HG03521 (cell line): ENCODE data around the gene DOCK6.

Experiments
- ATAC-seq: cut with Tn5 transposase; IDR thresholded peaks from one replicate; pipeline ENCODE4 v1.9.1; 2021; ENCODE audit warnings: mild to moderate bottlenecking, moderate library complexity; ENCODE audit not compliant: unreplicated experiment

Gene DOCK6

DNA sequence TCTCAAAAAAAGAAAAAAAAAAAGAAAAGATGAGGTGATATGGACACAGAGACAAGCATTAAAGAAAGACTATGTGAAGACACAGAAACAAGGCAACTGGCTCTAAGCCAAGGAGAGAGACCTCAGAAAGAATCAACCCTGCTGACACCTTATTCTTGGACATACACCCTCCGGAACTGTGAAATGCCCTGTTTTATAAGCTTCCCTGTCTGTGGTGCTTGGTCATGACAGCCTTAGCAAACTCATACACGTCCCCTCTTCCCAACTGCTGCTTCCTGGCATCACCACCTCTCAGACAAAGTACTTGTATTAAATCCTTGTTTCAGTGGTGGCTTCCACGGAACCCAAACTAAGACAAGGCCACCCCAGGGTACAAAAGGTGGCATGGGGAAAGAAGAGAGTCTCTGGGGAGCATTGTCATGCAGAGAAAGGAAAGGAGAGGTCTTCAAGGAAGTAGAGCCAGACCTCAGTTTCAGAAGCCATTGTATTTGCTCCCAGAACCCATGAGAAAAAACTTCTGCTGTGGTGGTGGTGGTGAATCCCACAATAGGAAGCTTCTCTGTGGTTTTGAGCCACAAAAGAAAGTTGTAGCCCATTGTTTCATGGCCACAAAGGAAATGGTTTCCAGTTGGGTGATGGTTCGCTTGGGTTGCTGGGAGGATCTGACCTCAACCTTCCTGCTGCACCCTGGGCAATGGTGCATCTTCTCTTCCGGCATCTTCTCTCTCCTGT, 17.3 kb upstream of the DOCK6 start:
- no peak for ATAC-seq

DNA sequence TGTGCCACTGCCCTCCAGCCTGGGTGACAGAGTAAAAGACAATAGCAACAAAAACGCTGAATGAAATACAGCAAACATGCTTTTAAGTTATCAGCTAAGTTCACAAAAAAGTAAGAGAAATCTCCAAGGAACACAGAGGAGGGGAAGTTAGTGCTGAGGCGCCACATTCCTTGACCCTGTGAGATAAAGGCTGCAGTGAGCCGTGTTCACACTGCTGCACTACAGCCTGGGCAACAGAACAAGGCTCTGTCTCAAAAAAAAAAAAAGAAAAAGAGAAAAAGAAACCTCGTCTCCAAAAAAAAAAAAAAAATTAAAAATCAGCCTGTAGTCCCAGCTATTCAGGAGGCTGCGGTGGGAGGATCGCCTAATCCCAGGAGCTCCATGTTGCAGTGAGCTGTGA, 16.3 kb upstream of the DOCK6 start:
- no peak for ATAC-seq

DNA sequence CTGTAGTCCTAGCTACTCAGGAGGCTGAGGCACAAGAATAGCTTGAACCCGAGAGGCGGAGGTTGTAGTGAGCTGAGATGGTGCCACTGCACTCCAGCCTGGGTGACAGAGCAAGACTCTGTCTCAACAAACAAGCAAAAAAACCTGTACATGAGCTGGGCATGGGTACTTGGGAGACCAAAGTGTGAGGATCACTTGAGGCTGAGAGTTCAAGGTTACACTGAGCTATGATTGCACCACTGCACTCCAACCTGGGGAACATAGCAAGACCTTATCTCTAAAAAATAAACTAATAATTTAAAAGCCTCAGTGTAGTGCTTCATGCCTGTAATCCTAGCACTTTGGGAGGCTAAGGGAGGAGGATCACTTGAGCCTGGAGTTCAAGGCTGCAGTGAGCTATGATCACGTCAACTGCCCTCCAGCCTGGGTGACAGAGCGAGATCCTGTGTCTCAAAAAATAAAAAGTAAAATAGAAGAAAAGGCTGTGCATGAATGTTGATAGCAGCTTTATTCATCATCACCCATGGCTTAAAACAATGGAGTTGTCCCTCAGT, 12.3 kb upstream of the DOCK6 start:
- no peak for ATAC-seq

DNA sequence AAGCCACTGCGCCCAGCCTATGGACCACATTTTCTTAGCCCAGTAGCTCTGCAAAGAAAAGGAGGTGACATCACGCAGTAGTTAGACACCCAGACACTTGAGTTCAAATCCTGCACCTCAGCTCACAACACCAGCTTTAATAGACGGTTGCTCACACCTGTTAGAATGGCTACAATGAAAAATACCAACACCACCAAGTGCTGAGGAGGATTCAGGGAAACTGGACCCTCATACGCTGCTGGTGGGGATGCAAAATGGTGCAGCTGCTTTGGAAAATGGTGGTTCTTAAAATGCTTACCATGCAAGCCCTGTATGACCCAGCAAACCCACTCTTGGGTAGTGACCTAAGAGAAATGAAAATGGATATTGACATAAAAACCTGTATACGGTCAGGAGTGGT, 11.7 kb upstream of the DOCK6 start:
- ATAC-seq: no peak

DNA sequence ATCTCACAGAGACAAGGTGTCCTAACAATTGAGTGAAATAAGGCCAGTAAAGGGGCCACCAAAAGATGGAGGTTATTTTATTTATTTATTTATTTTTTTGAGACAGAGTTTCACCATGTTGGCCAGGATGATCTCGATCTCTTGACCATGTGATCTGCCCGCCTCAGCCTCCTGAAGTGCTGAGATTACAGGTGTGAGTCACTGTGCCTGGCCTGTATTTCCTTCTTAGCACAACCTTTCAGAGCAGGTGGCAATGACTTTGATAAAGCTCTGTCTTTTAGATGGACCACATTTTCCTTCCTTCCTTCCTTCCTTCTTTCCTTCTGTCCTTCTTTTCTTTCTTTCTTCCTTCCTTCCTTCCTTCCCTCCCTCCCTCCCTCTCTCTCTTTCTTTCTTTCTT, 11.0 kb upstream of the DOCK6 start:
- ATAC-seq: no peak

DNA sequence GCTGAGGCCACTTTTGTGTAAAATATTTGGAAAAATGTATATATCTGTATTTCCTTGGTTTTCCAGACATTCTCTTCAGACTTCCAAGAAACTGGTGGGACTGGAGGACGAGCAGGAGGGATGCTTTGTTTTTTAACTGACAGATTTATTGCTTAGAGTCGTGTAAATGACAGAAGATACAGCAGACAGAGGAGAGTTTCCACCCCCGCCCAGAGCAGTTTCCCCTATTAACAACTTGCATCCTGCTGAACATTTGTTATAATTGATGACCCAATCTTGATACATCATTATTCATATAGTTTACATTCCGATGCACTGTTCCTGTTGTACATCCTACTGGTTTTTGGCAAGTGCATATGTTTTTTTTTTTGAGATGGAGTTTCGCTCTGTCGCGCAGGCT, 7.1 kb upstream of the DOCK6 start:
- ATAC-seq: no peak

DNA sequence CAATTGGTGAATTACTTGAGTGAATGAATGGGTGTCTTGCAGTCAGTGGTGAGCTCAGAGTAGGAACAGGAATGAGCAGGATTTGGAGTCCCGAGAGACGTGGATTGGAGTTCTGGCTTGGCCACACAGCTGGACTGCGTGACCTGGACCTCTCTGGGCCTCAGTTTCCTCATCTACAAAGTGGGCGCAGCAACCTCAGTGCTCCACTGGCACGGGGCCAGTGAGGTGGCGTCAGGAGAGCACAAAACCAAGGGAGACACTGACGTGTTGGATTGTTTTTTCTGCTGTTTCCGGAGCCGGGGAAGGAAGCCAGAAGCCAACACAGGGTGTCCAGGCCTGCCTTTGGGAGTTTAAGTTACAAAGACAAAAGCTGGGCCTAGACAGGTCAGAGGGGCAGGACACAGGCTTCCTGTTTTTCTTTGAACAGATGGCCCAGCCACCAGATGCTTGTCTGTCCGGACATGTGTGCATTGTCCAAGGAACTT, 6.5 kb upstream of the DOCK6 start:
- no peak for ATAC-seq

DNA sequence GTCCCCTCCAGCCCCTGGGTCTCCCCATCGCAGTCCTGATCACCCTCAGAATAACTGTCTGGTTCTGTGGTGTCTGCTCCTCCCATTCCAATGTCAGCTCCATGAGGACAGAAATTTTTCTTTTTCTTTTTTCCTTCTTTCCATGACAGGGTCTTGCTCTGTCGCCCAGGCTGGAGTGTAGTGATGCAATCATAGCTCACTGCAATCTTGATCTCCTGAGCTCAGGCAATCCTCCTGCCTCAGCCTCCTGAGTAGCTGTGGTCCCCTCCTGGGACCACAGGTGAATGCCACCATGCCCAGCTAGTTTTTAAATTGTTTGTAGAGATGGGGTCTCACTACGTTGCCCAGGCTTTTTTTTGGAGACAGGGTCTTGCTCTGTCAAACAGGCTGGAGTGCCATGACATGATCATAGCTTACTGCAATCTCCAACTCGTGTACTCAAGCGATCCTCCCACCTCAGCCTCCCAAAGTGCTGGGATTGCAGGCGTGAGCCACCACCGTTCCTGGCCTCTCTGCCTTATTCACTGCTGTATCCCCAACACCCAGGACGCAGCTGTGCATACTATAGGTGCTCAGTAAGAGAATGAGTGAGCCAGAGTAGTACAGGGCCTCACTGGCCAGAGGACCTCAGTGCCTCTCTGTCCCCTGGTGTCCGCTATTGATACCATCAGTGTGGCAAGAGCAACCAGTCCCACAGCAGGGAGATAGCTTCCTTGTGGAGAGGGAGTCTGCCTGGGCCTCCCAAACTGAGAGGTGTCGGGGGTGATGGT, 5.2 kb upstream of the DOCK6 start:
- no peak for ATAC-seq

DNA sequence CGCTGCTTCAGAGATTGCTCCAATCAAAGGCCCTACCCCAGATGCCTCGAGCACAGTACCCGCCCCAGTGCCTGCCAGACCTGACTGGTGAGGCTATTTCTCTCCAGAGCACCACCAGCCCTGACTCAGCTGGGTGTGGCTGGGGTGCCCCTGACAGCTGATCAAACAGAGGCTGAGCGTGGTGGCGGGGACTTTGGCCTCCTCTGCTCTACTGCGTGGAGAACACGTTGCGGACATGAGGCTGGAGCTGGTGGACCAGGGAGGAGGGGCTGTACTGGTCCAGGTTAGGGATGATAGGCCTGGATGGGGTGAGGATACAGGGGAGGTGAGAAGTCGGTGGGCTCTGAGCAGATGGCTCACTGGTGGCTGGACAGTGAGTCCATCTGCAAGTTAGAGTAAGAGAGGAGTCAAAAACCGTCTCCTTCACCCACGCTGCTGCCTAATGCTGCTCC, 3.5 kb upstream of the DOCK6 start:
- ATAC-seq: no peak

DNA sequence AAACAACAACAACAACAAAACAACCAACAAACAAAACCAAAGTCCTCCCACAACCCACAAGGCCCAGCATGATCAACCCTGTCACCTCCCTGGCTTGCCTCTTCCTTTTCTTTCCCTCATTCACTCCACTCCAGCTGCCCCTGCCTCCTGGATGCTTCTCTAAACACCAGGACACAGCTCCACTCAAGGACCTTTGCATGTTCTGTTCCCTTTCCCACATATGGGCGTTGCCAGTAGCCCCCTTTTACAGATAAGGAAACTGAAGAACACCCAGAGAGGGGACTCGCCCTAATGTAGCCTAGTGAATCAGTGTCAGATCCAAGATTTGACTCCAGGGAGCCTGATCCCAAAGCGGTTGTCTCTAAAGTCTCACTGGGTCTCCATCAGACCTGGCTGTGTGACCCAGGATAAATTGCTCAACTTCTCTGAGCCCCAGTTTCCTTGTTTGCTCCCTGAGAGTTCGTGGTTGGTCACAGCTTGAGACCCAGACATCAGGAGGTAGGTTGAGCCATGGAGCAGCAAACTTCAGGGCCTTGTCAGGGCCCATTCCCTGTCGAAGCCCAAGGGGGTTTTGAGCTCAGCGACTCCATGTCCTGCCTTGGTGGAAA, 3.0 kb upstream of the DOCK6 start:
- ATAC-seq: no peak

DNA sequence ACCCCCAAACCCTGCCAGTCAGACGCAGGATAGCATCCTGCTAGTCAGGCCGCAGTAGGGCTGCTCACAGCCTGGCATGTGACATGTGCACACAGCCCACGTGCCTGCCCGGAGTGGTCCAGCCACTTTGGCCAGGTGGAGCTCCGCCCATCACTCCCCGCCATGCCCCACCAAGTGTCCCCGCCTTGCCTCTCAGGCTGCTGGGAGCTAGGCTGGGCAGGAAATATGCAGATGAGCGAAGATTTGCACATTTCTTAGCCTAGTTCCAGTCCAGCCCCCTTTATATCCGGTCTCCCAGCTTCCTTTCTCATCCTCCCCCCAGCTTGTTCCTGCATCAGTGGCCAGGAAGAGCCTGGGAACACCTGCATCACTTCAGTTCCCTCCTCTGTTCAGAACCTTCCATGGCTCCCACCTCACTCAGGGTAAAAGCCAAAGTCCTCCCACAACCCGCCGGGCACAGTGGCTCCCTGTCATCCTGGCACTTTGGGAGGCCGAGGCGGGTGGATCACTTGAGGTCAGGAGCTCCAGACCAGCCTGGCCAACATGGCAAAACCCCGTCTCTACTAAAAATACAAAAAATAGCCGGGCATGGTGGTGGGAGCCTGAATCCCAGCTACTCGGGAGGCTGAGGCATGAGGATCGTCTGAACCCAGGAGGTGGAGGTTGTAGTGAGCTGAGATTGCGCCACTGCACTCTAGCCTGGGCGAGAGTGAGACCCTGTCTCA, 2.3 kb upstream of the DOCK6 start:
- ATAC-seq: no peak

DNA sequence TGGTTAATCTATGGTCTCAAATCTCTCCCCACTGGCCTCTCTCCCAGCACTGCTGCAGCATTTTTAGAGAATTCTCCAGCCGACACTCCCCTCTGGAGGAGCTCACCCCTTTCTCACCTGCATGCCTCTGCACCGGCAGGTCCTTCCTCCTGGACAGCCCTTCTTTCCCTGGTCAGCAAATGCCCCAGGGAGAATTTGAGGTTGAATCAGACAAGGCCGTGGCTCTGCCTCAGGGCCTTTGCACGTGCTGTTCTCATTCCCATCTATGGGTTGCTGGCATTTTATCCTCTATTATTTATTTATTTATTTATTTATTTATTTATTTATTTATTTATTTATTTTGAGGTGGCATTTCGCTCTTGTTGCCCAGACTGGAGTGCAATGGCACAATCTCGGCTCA, 1.4 kb upstream of the DOCK6 start:
- no peak for ATAC-seq

DNA sequence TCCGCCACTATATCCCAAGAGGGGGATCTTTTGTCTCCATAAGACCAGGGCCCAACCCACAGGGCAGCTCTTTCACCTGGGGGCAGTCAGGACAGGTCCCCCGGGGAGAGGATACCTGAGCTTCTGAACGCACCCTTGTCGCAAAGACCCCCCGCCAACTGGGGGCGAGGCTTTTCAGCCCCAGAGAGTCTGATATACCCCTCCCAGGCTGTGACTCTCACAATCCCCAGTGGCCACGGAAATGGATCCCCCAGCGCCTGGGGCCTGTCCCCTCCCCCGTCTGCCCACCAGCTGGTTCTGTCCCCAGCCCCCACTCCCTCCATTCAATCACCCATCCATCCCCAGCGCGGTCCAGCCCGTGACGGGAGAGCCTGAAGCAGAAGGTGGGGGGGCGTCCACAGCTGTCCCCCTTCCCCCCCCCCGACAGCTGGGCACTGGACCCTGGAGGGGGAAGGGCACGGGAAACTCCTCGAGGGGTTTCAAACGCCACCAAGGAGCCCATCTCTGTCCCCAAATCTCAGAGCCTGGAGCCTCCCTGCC, 823 bp downstream of the DOCK6 start:
- no peak for ATAC-seq

DNA sequence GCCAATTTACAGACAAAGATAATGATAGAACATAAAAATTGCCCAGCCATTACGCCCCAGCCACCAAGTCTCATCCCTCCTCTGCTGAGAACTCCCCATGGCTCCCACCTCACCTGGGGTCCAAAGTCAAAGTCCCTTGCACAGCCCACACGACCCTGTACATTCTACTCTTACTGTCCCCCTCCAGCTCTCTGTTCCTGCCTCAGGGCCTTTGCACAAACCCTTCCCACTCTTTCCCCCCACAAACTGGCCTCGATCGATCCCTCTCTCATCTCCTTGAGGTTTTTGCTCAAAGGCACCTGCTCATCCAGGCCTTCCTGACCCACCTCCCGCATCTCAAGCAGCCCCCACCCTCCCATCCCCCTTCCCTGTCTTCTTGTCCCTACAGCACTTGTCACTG, 1.3 kb downstream of the DOCK6 start:
- ATAC-seq: no peak

DNA sequence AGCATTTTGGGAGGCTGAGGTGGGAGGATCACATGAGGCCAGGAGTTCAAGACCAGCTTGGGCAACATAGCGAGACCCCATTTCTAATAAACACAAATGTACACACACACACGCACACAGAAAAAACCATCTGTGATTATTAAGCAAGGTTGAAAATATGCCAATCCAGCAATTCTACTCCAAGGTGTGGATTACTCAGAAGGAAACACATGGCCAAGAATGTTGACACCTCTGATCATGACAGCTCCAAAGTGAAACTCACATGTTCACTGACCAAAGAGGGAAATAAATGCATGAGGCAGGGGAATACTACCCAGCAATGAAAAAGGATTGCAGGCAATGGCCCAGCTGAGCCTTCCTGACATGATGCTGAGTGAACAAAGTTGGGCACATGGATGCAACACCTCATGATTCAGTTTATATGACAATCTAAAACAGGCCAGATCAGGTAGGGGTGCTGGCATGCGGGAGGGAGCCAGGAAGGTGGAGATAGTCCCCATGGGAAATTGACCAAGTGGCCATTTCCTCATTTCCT, 4.4 kb downstream of the DOCK6 start:
- no peak for ATAC-seq

DNA sequence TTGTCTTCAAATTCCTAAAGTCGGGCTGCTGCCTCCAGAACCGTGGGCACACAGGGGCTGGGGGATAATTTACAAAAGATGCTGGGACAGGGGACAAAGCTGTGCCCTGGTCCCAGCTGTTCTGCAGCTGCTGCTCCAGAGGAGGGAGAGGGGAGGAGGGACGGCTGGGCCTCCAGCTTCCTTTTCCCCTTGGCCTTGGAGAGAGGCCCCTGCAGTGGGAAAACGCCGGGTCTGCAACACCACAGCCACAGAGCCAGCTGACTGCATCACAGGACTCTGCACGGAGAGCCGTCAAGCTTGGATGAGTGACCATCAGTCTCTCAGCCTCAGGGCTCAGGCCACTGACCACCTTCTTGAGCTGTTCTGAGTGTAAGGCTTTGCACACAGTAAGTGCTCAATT, 6.1 kb downstream of the DOCK6 start:
- ATAC-seq: no peak

DNA sequence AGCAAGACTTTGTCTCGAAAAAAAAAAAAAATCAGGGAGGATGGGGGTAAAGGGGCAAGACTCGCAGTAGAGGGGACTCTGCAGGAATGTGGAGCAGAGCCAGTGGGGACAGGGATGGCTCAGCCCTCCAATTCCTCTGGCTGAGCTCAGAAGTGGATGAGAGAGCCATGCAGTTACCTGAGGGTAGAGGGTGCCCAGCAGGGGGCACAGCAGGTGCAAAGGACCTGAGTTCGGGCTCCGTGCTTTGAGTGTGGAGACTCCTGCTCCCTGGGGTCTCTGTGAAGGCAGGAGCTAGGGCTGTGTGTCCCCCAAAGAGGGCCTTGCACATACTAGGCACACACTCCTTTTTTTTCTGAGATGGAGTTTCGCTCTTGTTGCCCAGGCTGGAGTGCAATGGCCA, 7.7 kb downstream of the DOCK6 start:
- ATAC-seq: no peak

DNA sequence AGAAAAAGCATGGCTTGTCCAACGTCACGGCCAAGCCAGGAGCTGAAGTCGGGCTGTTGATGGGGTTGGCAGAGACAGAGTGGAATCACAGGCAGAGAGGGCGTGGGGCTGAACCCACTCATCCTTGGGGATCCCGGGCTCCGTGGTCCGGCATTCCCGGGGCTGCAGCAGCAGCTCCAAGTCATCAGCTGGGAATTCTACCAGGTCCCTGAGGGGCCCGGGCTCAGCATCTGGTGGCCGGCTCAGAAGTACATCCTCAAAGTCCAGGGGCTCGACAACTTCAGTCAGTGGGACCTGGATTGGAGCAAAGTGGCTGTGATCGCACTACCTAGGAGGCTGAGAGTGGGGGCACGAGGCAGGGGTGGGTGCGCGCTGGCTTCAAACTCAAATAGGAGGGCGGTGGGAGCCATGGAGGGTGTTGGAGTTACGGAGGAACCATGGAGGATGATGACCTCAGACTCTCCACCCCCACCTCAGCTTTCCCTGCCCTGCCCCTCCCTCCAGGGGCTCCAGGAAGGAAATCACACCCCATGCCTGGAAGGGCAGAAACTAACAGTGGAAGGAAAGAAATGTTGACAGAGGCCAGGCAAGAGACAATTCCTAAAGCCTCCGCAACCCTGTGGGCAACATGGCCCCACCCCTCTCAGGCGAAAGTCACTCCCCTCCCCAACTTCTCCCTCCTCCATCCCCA, 9.5 kb downstream of the DOCK6 start:
- no peak for ATAC-seq

DNA sequence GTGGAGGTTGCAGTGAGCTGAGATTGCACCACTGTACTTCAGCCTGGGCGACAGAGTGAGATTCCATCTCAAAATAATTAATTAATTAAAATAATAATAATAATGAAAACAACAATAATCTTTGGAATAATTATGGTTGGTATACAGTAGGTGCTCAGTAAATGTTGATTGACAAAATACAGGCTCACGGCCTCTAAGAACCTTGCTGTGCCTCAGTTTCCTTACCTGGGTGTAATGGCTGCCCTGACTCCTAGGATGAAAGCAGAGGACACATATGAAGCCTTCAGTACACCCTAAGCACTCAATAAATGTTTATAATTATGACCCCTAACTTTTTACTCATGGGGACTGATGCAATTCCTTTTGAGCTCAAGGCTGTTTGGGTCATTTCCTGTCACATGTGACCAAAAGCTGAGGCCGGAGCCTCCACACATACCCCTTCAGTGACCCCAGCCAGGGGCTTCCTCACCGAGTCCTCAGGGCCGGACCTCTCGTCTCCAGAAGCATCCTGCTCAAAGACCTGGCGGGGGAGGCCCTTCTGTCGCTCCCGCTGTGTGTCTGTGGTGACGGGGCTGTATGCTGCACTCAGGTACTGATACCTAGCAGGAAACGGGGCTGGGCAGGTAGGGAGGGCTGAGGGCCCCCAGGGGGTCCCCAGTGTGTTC, 10.5 kb downstream of the DOCK6 start:
- ATAC-seq: no peak
